ENCODE measurements around the gene SERPINB8. TPM values are rescaled to one million over a fixed set of nuclear protein-coding genes. Genes with fewer than 3 reads are reported as not detected.

Gene SERPINB8, protein sequence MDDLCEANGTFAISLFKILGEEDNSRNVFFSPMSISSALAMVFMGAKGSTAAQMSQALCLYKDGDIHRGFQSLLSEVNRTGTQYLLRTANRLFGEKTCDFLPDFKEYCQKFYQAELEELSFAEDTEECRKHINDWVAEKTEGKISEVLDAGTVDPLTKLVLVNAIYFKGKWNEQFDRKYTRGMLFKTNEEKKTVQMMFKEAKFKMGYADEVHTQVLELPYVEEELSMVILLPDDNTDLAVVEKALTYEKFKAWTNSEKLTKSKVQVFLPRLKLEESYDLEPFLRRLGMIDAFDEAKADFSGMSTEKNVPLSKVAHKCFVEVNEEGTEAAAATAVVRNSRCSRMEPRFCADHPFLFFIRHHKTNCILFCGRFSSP
- under 1 TPM; 0.13 to 0.86 TPM for total RNA-seq
- 1.4 TPM for polyA plus RNA-seq (2013, experiment 1 of 2)
- polyA plus RNA-seq (2013, experiment 2 of 2), result 1.7 TPM
- long read RNA-seq, experiment 1, partial matches to known transcripts, result 0 of 1 reads
- long read RNA-seq, experiment 1, other reads (novel, unspliced or antisense), result 1 of 1 reads
- long read RNA-seq, experiment 2, result 0 reads
- long read RNA-seq, experiment 3, partial matches to known transcripts, result 0 of 2 reads
- long read RNA-seq, experiment 3, other reads (novel, unspliced or antisense), result 0 of 2 reads
- long read RNA-seq, experiment 4, result 0 reads

DNA sequence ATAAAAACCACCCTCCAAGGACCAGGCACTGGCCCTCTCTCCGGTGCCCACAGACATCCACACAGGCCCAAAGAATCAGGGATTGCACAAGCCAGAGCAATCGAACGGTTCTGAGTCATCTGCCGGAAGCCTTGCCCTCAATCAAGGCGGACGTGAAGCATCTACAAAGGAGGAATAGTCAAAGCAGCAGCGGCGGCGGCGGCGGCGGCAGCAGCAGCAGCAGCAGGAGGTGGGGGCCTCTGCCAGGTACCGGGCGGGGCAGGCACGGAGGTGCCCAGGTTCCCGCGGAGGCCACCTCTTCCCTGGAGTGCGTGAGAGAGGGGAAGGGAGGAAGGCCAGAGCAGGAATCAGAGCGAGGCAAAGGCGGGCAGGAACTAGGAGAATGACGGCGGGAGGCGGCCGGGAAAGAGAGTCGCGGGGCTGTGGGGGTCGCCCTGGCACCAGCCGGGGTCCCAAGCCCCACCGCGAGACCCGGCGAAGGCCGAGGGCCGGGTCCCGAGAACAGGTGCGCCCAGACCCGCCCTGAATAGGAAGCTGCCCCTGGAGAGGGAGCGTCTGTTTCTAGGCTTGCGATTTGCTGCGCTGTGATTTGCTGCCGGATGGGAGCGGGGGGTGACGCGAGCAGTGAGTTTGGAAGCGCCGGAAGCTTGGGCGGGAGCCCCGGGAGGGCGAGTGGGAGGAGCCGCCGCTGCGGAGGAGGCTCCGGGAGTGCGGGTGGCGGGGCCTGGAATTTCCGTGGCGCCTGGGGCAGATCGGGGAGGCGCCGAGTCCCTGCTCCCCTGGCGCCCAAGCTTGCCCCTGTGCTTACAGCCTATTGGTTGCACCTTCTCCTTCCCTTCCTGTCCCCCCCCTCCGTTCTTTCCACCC, at the start of gene SERPINB8:
TSS of gene SERPINB8 (plus strand) at position 140 of the 867 bp plus-strand sequence. CDS start 8,228 bp downstream, outside the sequence.
- 1 to 2% methylated on average over 32 to 62 of the region's 62 CpGs for WGBS, 2 experiments (ENCODE audit: insufficient coverage in 1 of 2, insufficient read length in 1 of 2)
- H3K36me3 Mint-ChIP-seq (ENCODE audit: low read depth), result no peaks in the 10 kb centered on the region

DNA sequence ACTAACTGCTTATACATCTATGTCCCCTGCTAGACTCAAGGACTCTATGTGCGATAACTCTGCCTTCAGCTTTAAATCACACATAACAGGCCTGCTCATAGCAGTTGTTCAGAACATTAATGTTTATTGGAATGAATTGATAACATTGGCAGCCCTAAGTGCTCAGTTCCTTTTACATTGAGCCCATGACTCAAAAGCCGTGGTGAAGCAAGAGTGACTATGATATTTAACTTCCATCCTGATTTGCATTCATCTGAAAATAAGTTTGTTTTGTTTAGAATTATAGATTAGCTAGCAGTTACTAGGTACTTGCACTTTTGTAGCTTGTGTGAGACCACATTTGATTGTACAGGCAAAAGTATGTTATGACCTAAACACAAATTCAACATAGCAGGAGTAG, 47.8 kb upstream of the SERPINB8 start:
- Mint-ChIP-seq H3K9me3 (no peaks in the 10 kb centered on the region), H3K27ac (no peak overlapping the region), H3K4me1 (no peaks in the 10 kb centered on the region), H3K4me3 (no peak overlapping the region), H3K36me3 (ENCODE audit: low read depth) (no peaks in the 10 kb centered on the region), H3K27me3 (ENCODE audit: insufficient read depth) (no peaks in the 10 kb centered on the region)
- H3K4me1 ChIP-seq (ENCODE audit: control insufficient read depth, insufficient read depth, low read length), result no peaks in the 10 kb centered on the region
- H3K9me3 ChIP-seq (ENCODE audit: control insufficient read depth, low read length), result no peaks in the 10 kb centered on the region
- H3K9ac ChIP-seq (ENCODE audit: extremely low read depth, low read length, poor library complexity, severe bottlenecking), result no peak overlapping the region
- H3K27me3 ChIP-seq (ENCODE audit: control insufficient read depth, insufficient read depth, low read length, poor library complexity, severe bottlenecking), result no peaks in the 10 kb centered on the region
- no peak overlapping the region for H3K27ac ChIP-seq (ENCODE audit: low read depth, low read length)
- no peak for DNase-seq
- TF ChIP-seq, protein P1, sequence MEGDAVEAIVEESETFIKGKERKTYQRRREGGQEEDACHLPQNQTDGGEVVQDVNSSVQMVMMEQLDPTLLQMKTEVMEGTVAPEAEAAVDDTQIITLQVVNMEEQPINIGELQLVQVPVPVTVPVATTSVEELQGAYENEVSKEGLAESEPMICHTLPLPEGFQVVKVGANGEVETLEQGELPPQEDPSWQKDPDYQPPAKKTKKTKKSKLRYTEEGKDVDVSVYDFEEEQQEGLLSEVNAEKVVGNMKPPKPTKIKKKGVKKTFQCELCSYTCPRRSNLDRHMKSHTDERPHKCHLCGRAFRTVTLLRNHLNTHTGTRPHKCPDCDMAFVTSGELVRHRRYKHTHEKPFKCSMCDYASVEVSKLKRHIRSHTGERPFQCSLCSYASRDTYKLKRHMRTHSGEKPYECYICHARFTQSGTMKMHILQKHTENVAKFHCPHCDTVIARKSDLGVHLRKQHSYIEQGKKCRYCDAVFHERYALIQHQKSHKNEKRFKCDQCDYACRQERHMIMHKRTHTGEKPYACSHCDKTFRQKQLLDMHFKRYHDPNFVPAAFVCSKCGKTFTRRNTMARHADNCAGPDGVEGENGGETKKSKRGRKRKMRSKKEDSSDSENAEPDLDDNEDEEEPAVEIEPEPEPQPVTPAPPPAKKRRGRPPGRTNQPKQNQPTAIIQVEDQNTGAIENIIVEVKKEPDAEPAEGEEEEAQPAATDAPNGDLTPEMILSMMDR (conservative IDR thresholded peaks at IDR 0.05), result no peak
- WGBS, 2 experiments (ENCODE audit: insufficient coverage in 1 of 2, insufficient read length in 1 of 2), result 89 to 90% methylated on average over 1 to 2 of the region's 2 CpGs
- no peak overlapping the region for H3K4me3 ChIP-seq (ENCODE audit: low read length)
- no peaks in the 10 kb centered on the region for H3K36me3 ChIP-seq (ENCODE audit: control insufficient read depth, insufficient read depth, low read length)

More for the DNA sequence above, at the start of gene SERPINB8:
- H3K4me1 Mint-ChIP-seq, result peaks cover 14% of the 10 kb centered on the region
- Histone ChIP-seq H3K4me1 (ENCODE audit: control insufficient read depth, insufficient read depth, low read length) (no peaks in the 10 kb centered on the region), H3K27me3 (ENCODE audit: control insufficient read depth, insufficient read depth, low read length, poor library complexity, severe bottlenecking) (peaks cover 27% of the 10 kb centered on the region), H3K9me3 (ENCODE audit: control insufficient read depth, low read length) (no peaks in the 10 kb centered on the region), H3K4me3 (ENCODE audit: low read length) (peak within 1 kb of the TSS; percentile 88), H3K9ac (ENCODE audit: extremely low read depth, low read length, poor library complexity, severe bottlenecking) (peak within 1 kb of the TSS; percentile 72), H3K36me3 (ENCODE audit: control insufficient read depth, insufficient read depth, low read length) (no peaks in the 10 kb centered on the region), H3K27ac (ENCODE audit: low read depth, low read length) (peak within 1 kb of the TSS; percentile 96)
- DNase-seq, result peak; percentile 97
- H3K27me3 Mint-ChIP-seq (ENCODE audit: insufficient read depth), result peaks cover 89% of the 10 kb centered on the region
- peak within 1 kb of the TSS; percentile 79 for H3K4me3 Mint-ChIP-seq
- no peaks in the 10 kb centered on the region for H3K9me3 Mint-ChIP-seq
- H3K27ac Mint-ChIP-seq, result peak within 1 kb of the TSS; percentile 96
- TF ChIP-seq, protein P1 (conservative IDR thresholded peaks at IDR 0.05), result no peak

DNA sequence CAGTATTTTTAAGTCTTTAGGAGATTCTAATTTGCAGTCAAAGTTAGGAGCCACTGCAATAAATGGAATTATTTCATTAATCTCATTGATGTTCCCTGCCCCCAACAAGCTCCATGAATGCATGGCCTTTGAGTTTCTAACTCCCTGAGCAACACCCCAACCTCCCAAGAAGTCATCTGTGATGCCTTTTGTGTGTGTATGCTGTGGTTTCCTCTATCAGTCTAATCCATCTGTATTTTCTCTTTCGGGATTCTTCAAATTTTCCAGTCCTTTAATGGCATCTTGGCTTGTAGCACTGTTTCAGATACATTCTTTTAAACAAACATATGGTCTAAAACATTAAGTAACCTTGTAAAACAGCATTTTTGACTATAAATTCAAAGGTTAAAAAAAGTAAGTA, 45.3 kb upstream of the SERPINB8 start:
- no peaks in the 10 kb centered on the region for H3K4me1 ChIP-seq (ENCODE audit: control insufficient read depth, insufficient read depth, low read length)
- H3K4me3 ChIP-seq (ENCODE audit: low read length), result no peak overlapping the region
- TF ChIP-seq, protein P1 (conservative IDR thresholded peaks at IDR 0.05), result no peak
- no peak overlapping the region for H3K27ac ChIP-seq (ENCODE audit: low read depth, low read length)
- H3K27me3 Mint-ChIP-seq (ENCODE audit: insufficient read depth), result no peaks in the 10 kb centered on the region
- H3K27ac Mint-ChIP-seq, result no peak overlapping the region
- no peaks in the 10 kb centered on the region for H3K36me3 Mint-ChIP-seq (ENCODE audit: low read depth)
- no peaks in the 10 kb centered on the region for H3K9me3 ChIP-seq (ENCODE audit: control insufficient read depth, low read length)
- no peak overlapping the region for H3K4me3 Mint-ChIP-seq
- 88% methylated on average over 1 of the region's 1 CpG; no CpG with 5 or more reads in 1 of the 2 experiments for WGBS, 2 experiments (ENCODE audit: insufficient coverage in 1 of 2, insufficient read length in 1 of 2)
- no peaks in the 10 kb centered on the region for H3K36me3 ChIP-seq (ENCODE audit: control insufficient read depth, insufficient read depth, low read length)
- DNase-seq, result no peak
- no peaks in the 10 kb centered on the region for H3K9me3 Mint-ChIP-seq
- no peak overlapping the region for H3K9ac ChIP-seq (ENCODE audit: extremely low read depth, low read length, poor library complexity, severe bottlenecking)
- no peaks in the 10 kb centered on the region for H3K4me1 Mint-ChIP-seq
- H3K27me3 ChIP-seq (ENCODE audit: control insufficient read depth, insufficient read depth, low read length, poor library complexity, severe bottlenecking), result no peaks in the 10 kb centered on the region

Measured in endodermal cell (in vitro differentiated cells).